GM19328 (cell line): ENCODE data around the gene GPR157.

Source experiments
- ATAC-seq: cut with Tn5 transposase; IDR thresholded peaks from one replicate; pipeline ENCODE4 v1.9.1; 2021; ENCODE audit warnings: mild to moderate bottlenecking, moderate library complexity; ENCODE audit not compliant: unreplicated experiment

Gene GPR157

DNA sequence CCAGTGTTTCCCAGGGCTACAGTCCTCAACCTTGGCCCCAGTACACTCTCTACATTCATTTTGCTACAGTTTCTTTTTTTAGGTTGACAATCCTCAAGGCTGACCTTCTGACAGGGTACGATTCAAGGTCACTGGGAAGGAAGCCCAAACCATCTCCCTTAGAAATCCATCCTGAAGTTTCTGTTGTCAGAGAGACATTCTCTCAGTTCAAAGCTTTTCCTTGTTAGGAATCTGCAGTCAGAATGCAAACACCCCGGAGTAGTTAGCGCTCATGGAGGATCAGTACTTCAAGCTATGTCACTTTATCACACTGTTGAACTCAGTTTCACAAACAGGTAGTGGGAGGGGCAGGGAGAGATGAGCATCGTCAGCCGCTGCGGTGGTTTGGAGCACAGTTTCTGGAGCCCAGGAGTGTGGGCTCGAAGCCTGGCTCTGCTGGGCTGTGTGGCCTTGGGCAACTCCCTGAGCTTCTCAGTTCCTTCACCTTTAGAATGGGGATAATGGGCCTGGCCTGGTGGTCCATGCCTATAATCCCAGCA is 63.6 kb downstream of the GPR157 start:
- ATAC-seq, result no peak

DNA sequence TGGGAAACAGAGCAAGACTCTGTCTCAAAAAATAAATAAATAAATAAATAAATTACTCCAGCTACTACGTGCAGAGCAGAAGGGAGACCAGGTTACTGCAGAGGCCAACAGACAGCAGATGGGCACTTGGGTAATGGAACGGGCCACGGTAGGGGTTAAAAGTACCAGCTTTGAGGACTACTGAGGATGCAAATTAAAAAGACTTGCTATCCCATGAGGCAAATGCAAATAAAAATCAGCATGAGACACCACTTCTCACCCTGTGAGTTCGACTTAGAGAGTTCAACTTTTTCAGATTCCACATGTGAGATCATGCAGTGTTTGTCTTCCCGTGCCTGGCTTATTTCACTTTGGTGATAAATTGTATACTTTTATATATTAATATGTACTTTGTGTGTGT is 66.1 kb downstream of the GPR157 start:
- no peak for ATAC-seq

DNA sequence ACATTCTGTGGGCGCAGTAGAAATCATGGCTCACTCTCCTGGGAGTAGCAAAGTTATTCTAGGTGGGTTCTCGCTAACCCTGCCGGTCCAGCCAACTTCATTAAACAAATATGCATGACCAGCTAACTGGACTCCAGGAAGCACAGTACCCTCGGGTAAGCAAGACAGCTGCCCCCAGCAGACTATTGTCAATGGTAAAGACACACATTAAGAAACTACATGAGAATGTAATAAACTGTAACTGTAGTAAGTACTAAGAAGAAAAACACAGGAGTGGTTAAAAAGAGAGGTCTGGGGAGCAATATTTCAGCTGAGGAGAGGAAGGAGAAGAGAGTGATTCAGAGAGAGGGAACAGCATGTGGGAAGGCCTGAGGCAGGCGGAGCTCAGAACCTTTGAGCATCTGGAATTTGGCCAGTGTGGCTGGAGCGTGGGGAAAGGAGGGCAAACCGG is 66.9 kb downstream of the GPR157 start:
- ATAC-seq, result no peak

DNA sequence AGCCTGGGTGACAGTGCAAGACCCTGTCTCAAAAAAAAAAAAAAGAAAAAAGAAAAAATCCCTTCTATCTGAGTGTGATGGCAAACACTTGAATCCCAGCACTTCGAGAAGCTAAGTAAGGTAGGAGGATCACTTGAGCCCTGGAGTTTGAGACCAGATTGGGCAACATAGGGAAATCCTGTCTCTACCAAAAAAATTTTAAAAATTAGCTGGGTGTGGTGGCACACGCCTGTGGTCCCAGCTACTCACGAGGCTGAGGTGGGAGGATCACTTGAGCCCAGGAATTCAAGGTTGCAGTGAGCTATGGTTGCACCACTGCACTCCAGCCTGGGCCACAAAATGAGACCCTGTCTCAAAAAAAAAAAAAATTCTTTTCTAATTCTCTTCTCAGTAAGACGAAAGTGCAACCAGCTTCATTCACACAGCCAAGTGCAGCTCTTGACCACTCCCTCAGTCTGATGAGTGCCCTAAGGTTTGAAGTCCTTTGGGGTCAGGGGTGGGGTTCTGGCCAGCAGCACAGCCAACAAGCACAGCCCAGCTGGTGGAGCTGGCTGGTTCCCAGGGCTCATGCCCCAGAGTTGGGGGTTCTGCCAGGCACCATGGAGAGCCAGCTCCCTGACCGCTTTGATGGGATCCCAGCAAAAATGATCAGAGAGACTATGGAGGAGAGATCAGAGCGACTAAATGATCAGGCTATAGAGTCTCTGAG is 67.5 kb downstream of the GPR157 start:
- no peak for ATAC-seq

DNA sequence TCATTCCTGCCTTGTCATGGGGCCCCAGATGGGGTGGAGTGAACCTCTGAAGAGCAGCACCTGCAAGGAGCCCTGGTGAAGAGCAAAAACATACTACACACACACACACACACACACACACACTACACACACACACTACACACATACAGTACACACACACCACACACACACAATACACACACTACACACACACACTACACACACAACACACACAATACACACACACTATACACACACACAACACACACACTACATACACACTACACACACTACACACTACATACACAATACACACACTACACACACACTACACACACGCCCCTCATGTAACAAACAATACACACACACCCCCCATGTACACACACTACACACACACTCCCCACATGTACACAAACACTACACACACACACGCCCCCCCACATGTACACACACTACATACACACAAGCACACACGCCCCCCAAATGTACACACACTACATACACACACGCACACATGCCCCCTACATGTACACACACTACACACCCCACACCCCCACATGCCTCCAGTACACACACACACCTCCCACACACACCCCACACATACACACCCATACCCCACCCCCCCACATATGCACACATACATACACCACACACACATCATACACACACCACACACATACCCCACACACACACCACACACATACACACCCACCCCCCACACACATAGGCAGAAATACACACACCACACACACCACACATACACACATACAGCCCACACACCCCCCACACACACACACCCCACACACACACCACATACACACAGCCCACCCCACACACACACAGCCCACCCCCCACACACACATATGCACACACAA is 68.8 kb downstream of the GPR157 start:
- no peak for ATAC-seq

DNA sequence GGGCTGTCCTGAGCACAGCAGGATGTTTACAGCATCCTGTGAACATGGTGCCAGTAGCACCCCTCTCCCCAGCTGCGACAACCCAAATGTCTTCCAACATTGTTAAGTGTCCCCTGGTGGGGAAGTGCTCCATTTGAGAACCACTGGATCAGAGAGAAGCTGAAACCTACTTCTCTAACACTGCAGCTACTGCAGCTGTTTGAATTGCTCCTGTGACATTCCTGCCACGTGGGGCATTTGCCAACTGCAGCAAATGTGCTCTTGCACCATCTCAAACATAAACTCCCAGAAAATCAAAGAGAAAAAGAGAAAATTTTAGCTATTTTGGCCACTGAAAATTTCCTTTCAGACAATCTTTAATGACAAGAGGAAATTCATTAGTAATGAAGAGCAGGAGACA is 70.4 kb downstream of the GPR157 start:
- no peak for ATAC-seq

DNA sequence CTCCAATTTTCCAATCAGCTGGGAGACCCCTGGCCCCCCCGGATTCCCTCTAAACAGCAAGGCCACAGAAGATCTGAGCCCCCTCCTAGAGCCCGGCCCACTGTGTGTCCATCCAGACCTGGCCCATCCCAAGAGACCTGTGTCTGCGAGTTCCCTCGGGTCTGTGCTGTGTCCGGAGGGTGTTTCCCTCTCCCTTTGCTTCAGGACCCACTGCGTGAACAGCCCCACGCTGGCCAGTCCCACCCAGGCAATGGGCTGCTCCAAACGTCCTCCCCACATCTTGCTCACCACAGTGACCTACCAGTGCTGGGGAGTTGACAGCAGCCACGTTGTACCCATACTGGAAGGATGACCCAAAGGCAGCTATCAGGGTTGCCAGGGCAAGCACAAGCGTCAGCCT is 71.1 kb downstream of the GPR157 start:
- no peak for ATAC-seq

DNA sequence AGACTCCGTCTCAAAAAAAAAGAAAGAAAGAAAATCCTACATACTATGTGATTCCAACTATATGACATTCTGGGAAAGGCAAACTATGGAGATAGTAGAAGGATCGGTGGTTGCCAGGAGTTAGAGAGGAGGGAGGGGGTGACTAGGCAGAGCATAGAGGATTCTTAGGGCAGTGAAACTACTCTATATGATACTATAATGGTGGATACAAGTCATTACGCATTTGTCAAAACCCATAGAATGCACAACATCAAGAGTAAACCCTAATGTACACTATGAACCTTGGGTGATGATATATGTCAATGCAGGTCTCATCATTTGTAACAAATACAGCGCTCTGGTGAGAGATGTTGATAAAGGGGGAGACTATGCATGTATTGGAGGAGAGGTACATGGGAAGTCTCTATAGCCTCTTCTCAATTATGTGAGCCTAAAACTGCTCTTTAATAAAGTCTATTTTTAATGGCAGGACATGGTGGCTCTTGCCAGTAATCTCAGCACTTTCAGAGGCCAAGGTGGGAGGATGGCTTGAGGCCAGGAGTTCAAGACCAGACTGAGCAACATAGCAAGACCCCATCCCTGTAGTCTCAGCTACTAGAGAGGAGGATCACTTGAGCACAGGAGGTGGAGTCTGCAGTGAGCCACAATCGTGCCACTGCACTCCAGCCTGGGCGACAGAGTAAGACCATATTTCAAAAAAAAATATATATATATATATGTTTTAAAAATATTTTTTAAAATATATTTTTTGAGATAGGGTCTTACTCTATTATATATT is 76.4 kb downstream of the GPR157 start:
- no peak for ATAC-seq

DNA sequence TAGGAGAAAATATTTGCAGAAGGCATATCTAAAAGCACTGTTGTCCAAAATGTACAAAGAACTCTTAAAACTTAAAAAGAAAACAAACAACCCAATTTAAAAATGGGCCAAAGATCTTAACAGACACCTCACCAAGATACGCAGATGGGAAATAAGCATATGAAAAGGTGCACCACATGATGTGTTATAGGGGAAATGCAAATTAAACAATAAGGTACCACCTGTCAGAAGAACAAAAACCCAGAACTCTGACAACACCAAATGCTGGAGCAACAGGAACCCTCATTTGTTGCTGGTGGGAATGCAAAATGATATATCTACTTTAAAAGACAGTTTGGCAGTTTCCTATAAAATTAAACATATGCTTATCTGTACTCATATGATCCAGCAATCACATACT is 77.5 kb downstream of the GPR157 start:
- ATAC-seq, result no peak

DNA sequence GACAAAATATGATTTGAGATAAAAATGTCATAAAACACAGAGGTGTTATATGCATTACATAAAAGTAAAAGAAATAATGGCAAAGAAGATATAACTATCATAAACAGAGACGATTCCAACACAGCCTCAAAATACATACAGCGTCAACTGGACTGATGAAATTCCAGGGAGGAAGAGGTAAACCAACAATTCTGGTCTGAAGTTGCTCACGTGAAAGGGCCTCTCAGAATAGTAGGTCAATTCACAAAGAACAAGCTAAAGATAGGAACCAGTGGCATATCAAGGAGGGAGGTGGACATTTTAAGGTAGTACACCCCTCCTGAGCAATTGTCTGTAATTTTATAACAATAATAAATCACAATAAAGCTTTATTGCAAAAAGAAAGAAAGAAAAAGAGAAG is 78.1 kb downstream of the GPR157 start:
- ATAC-seq, result no peak
